Pancreas (tissue), 10 donors: ENCODE measurements around the gene ATP8B1. TPM values are rescaled to one million over a fixed set of nuclear protein-coding genes. Genes with fewer than 3 reads are reported as not detected.

Source experiments
- ATAC-seq, 4 donors: fragments of 200-7000 bp; cut with Tn5 transposase; one replicate each; pipeline versions ENCODE4 v1.8.0 to v1.9.1; 2020; ENCODE audit warnings: mild to moderate bottlenecking in 4 of 4, moderate library complexity in 4 of 4
- DNase-seq, 6 donors: peaks; one replicate each; pipeline ENCODE4 v3.0.0-alpha.2; 2020
- FAIRE-seq: peaks from 2 replicates; lab custom pipeline; 2012; peaks lifted over from hg19 to GRCh38; lab: Jason Lieb, UNC
- H3K27ac ChIP-seq, 4 donors: fragments of 200-600 bp; sonication (generic); 1 replicate in 3 of 4; 2 replicates in 1 of 4; pipeline versions ENCODE4 v1.5.0 to v1.8.0; 2020
- H3K27me3 ChIP-seq, 4 donors: fragments of 200-600 bp; one replicate each; pipeline ENCODE4 v1.8.0; 2021
- H3K36me3 ChIP-seq, 3 donors: fragments of 200-600 bp; sonication (generic) in 1 of 3; one replicate each; pipeline versions ENCODE4 v1.5.0 to v1.8.0; 2020 to 2021
- H3K4me1 ChIP-seq, 3 donors: fragments of 200-600 bp; one replicate each; pipeline ENCODE4 v1.8.0; 2021
- H3K4me3 ChIP-seq, 4 donors: fragments of 200-600 bp; sonication (generic) in 2 of 4; one replicate each; pipeline versions ENCODE4 v1.5.0 to v1.8.0; 2020 to 2021
- H3K9me3 ChIP-seq, 4 donors: fragments of 200-600 bp; one replicate each; pipeline ENCODE4 v1.8.0; 2021
- WGBS, 2 donors: extraction: QIAGEN DNeasy Blood & Tissue Kit; methylation state at CpG; one replicate each; pipeline ENCODE4 v1.1.7; 2013; 5-methylcytosine and 5-hydroxymethylcytosine counted together
- intact Hi-C, 3 donors: fragments of 100-400 bp; cut with DNase I; formaldehyde crosslinking; loops; one replicate each; pipeline versions ENCODE4 v1.11.1 to v1.14.2; 2022
- polyA plus RNA-seq, 2 donors: library from polyadenylated mRNA; stranded (reverse); fragments of 200-250 nt; gene quantifications; one replicate each; pipeline ENCODE4 v1.2.3, GENCODE V29; 2013
- total RNA-seq, 6 donors: library from RNA; stranded (reverse); fragmentation: NEBNext Ultra II Directional in 4 of 6; extraction: Animal tissue kit (Norgen Biotek cat#: 25700) in 4 of 6; gene quantifications; one replicate each; pipeline versions ENCODE4 v1.2.1 to v1.2.4, GENCODE V29; 2021 to 2023
- TF ChIP-seq, protein P1 (sequence below), 4 donors: fragments of 200-600 bp; sonication (generic) in 3 of 4; IDR thresholded peaks; one replicate each; pipeline versions ENCODE4 v1.5.0 to v1.8.0; 2021; ENCODE audit warnings: antibody characterized with exemption in 4 of 4
- donor health status: healthy with polysubstance abuse.
- donor health status: DM: no; HTN: no; CAD: no; lungs with moderate emphysema.
- donor health status: DM: no; HTN: no; CAD: no.
- donor health status: control.
- donor health status: control.
- donor health status: Bipolar disorder and iron deficiency.
- donor health status: DM: yes; HTN: yes; CAD: no.
- donor health status: DM: no; HTN: no; CAD: no.
- donor health status: DM: no; HTN: no; CAD: no.
- donor health status: DM: yes; HTN: yes; CAD: no.

Gene ATP8B1
- total and polyA plus RNA-seq, 8 donors = 8.0 to 44.8 (median 36.9) TPM

DNA sequence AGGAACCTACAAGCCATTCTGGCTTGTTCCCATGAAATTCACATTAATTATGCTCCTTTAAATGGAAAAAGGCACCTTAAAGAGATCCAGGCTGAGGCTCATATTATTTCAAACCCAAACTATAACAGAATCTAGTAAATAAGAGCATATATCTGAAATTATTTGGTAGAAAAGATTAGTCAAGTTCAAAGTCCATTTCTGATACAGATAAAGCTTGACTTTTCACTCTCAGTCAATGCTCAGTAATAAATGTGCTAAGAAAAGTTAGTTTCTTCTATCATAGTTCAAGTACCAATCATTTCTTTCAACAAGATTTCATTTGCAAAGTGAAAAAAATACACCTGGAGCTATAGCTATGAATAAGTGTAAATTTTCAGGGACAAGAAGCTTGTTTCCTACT is 119.6 kb downstream of the ATP8B1 start:
- Histone ChIP-seq H3K4me3 (no peak overlapping the region), H3K27me3 (no peaks in the 10 kb centered on the region), H3K9me3 (no peaks in the 10 kb centered on the region), H3K4me1 (peaks cover 0 to 7% (median 0%) of the 10 kb centered on the region in 3 donors), H3K36me3 (peaks cover 0 to 57% (median 3%) of the 10 kb centered on the region in 3 donors), H3K27ac (no peak overlapping the region)
- TF ChIP-seq, protein P1, sequence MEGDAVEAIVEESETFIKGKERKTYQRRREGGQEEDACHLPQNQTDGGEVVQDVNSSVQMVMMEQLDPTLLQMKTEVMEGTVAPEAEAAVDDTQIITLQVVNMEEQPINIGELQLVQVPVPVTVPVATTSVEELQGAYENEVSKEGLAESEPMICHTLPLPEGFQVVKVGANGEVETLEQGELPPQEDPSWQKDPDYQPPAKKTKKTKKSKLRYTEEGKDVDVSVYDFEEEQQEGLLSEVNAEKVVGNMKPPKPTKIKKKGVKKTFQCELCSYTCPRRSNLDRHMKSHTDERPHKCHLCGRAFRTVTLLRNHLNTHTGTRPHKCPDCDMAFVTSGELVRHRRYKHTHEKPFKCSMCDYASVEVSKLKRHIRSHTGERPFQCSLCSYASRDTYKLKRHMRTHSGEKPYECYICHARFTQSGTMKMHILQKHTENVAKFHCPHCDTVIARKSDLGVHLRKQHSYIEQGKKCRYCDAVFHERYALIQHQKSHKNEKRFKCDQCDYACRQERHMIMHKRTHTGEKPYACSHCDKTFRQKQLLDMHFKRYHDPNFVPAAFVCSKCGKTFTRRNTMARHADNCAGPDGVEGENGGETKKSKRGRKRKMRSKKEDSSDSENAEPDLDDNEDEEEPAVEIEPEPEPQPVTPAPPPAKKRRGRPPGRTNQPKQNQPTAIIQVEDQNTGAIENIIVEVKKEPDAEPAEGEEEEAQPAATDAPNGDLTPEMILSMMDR (IDR thresholded peaks at IDR 0.05) = no peak
- intact Hi-C loops = no loop called here
- DNase-seq (no peak), FAIRE-seq (no peak), ATAC-seq (peak; percentile 30 to 70 (median 44))

DNA sequence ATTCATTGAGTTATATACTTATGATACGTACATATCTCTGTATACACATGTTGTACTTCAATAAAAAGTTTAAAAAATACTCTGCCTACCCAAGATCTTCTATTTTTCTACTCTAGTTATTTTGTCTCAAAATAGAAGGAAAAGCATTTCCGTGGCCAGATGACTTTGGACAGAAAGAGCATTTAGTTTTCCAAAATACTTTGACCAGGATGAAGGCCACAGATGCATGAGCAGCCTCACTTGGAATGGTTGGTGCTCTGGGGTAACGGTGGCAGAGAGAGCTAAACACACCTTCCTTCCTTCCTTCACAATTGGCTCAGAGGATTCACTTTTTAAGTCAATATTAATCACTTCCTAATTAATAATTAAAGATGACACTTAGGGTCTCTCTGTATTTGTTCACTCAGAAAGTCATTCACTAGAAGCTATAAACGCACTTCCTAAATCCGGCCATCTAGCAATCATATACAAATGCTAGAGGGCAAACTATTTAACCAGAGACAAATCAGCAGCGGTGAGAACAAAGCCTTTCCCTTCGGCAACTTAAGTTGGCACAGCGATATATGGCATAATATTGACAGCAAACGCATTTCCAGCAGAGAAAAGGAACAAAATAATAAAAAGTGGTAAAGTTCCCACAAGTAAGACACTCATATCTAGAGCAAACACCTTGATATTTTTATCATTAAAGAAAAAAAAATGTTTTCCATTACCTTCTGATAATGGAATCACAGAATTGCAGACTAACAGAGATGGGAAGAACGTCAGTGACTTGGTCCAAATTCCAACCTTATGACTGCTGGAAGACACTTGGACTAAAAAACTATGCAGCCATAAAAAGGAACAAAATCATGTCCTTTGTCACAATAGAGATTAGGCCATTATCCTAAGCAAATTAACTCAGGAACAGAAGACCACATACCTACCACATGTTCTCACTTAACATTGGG is 125.6 kb downstream of the ATP8B1 start:
- Histone ChIP-seq H3K4me3 (no peak overlapping the region), H3K27ac (no peak overlapping the region), H3K27me3 (no peaks in the 10 kb centered on the region), H3K9me3 (no peaks in the 10 kb centered on the region), H3K4me1 (peaks cover 0 to 6% (median 0%) of the 10 kb centered on the region in 3 donors), H3K36me3 (peaks cover 0 to 19% (median 5%) of the 10 kb centered on the region in 3 donors)
- DNase-seq (no peak), FAIRE-seq (no peak), ATAC-seq (peak; percentile 51 to 75 (median 62))
- TF ChIP-seq, protein P1 (IDR thresholded peaks at IDR 0.05) = no peak
- intact Hi-C loops = no loop called here
- WGBS, 2 donors = 44 to 46% methylated on average over 10 of the region's 10 CpGs

GRCh38 chr18:57674891-57675290 is 128.2 kb downstream of the ATP8B1 start:
- no peak overlapping the region for H3K27ac ChIP-seq
- TF ChIP-seq, protein P1 (IDR thresholded peaks at IDR 0.05) = no peak
- ATAC-seq (no peak), FAIRE-seq (no peak), DNase-seq (no peak)
- H3K4me3 ChIP-seq = no peak overlapping the region
- WGBS, 2 donors = 87 to 88% methylated on average over 5 of the region's 5 CpGs
- no peaks in the 10 kb centered on the region for H3K9me3 ChIP-seq
- no peaks in the 10 kb centered on the region for H3K27me3 ChIP-seq
- intact Hi-C loops = no loop called here
- H3K4me1 ChIP-seq = peaks cover 0 to 6% (median 0%) of the 10 kb centered on the region in 3 donors
- peaks cover 0 to 21% (median 5%) of the 10 kb centered on the region in 3 donors for H3K36me3 ChIP-seq

DNA sequence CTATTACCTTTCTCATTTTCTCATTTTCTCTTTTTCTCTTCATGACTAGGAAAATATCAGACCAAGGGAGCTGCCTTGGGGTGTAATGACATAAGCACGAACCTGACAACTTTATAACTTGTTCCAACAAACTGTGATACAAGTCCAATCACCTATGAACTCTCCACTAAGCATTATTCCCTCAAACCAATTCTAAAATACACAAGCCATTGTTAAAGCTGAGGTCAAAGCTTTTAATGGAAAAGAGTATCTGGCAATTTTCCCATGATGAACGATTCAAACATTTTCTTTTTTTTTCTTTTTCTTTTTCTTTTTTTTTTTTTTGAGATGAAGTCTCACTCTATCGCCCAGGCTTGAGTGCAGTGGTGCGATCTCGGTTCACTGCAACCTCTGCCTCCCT is 133.1 kb downstream of the ATP8B1 start:
- Histone ChIP-seq H3K27ac (no peak overlapping the region), H3K4me3 (no peak overlapping the region), H3K4me1 (no peaks in the 10 kb centered on the region), H3K27me3 (no peaks in the 10 kb centered on the region), H3K36me3 (peaks cover 5 to 33% (median 5%) of the 10 kb centered on the region in 3 donors), H3K9me3 (no peaks in the 10 kb centered on the region)
- TF ChIP-seq, protein P1 (IDR thresholded peaks at IDR 0.05) = no peak
- no peak for DNase-seq
- no peak for ATAC-seq
- 84 to 88% methylated on average over 5 of the region's 5 CpGs for WGBS, 2 donors
- no peak for FAIRE-seq
- intact Hi-C loops = no loop called here

GRCh38 chr18:57668021-57668420 is 135.1 kb downstream of the ATP8B1 start:
- WGBS, 2 donors = 77 to 79% methylated on average over 4 of the region's 4 CpGs
- Histone ChIP-seq H3K27me3 (no peaks in the 10 kb centered on the region), H3K36me3 (peaks cover 0 to 21% (median 5%) of the 10 kb centered on the region in 3 donors), H3K27ac (no peak overlapping the region), H3K9me3 (no peaks in the 10 kb centered on the region), H3K4me3 (no peak overlapping the region), H3K4me1 (no peaks in the 10 kb centered on the region)
- ATAC-seq (no peak), FAIRE-seq (no peak), DNase-seq (no peak)
- TF ChIP-seq, protein P1 (IDR thresholded peaks at IDR 0.05) = no peak
- intact Hi-C loops = no loop called here
